PC-9 (cell line): Measurements from ENCODE around the gene EIF4ENIF1. TPM values are rescaled to one million over a fixed set of nuclear protein-coding genes. Genes with fewer than 3 reads are reported as not detected.

Experiments
- BruUV-seq: library from RNA; stranded (reverse); fragments of 400-500 nt; replicated peaks from 2 replicates; lab custom pipeline; 2021; lab: Mats Ljungman, UMichigan
- CTCF ChIA-PET: fragments of 300-600 bp; sonication (Branson Sonifier 250); formaldehyde crosslinking; loops from one replicate; lab custom pipeline; 2022; ENCODE audit warnings: antibody characterized with exemption; lab: Charles Lee
- POLR2A ChIA-PET: fragments of 300-600 bp; sonication (Branson Sonifier 250); formaldehyde crosslinking; loops from one replicate; lab custom pipeline; 2022; ENCODE audit warnings: antibody characterized with exemption; ENCODE audit not compliant: unreplicated experiment; lab: Charles Lee
- DNase-seq, 2 experiments: peaks; one replicate each; pipeline versions ENCODE4 v3.0.0 to v3.0.0-alpha.2; 2015 to 2022; ENCODE audit warnings: mixed read lengths in 1 of 2
- H2AFZ ChIP-seq: fragments of 200-600 bp; sonication (generic); 2 replicates; pipeline ENCODE4 v1.8.1; 2017; ENCODE audit warnings: antibody characterized with exemption
- H3F3A ChIP-seq: fragments of 200-600 bp; sonication (generic); 2 replicates; pipeline ENCODE4 v1.8.1; 2017; ENCODE audit warnings: antibody characterized with exemption, mild to moderate bottlenecking, low read depth; ENCODE audit not compliant: insufficient read depth
- H3K27ac ChIP-seq: fragments of 200-600 bp; sonication (generic); 2 replicates; pipeline ENCODE4 v1.6.1; 2016; ENCODE audit warnings: mixed run types
- H3K27me3 ChIP-seq: fragments of 200-600 bp; sonication (generic); 2 replicates; pipeline ENCODE4 v1.6.1; 2016; ENCODE audit warnings: low read depth, mixed run types; ENCODE audit not compliant: insufficient read depth
- H3K36me3 ChIP-seq: fragments of 200-600 bp; sonication (generic); 2 replicates; pipeline ENCODE4 v1.6.1; 2016; ENCODE audit warnings: low read depth, mixed run types
- H3K4me1 ChIP-seq: fragments of 200-600 bp; sonication (generic); replicated peaks from 2 replicates; pipeline ENCODE4 v1.6.1; 2016; ENCODE audit warnings: mixed run types; ENCODE audit not compliant: insufficient read depth
- H3K4me2 ChIP-seq: fragments of 200-600 bp; sonication (generic); 2 replicates; pipeline ENCODE4 v1.6.1; 2017; ENCODE audit warnings: mixed run types
- H3K4me3 ChIP-seq: fragments of 200-600 bp; sonication (generic); 2 replicates; pipeline ENCODE4 v1.6.1; 2016; ENCODE audit warnings: mixed run types
- H3K79me2 ChIP-seq: fragments of 200-600 bp; sonication (generic); 2 replicates; pipeline ENCODE4 v1.6.1; 2017; ENCODE audit warnings: low read depth, mixed run types
- H3K9me2 ChIP-seq: fragments of 200-600 bp; sonication (generic); 2 replicates; pipeline ENCODE4 v1.8.1; 2017; ENCODE audit warnings: mild to moderate bottlenecking; ENCODE audit not compliant: insufficient read depth
- H3K9me3 ChIP-seq: fragments of 200-600 bp; sonication (generic); 2 replicates; pipeline ENCODE4 v1.8.1; 2016; ENCODE audit warnings: low read depth; ENCODE audit not compliant: insufficient read depth
- H4K20me1 ChIP-seq: fragments of 200-600 bp; sonication (generic); 2 replicates; pipeline ENCODE4 v1.8.1; 2017; ENCODE audit not compliant: insufficient read depth
- CTCF ChIP-seq: fragments of 200-600 bp; sonication (generic); conservative IDR thresholded peaks from 2 replicates; pipeline ENCODE4 v1.6.1; 2017; ENCODE audit warnings: mixed run types, antibody characterized with exemption, mild to moderate bottlenecking, moderate library complexity
- EZH2 ChIP-seq: fragments of 200-600 bp; sonication (generic); IDR thresholded peaks from 2 replicates; pipeline ENCODE4 v1.8.0; 2017; ENCODE audit warnings: antibody characterized with exemption, low read depth
- intact Hi-C: fragments of 100-400 bp; cut with micrococcal nuclease; formaldehyde crosslinking; loops from one replicate; pipeline ENCODE4 v1.10.0; 2022; ENCODE audit not compliant: unreplicated experiment
- total RNA-seq: library from RNA; stranded (reverse); gene quantifications from 2 replicates; pipeline ENCODE4 v1.2.3, GENCODE V29; 2021

Gene EIF4ENIF1
- total RNA-seq, 1 experiment from 2014 or later, result 21.8 TPM

- CTCF ChIA-PET, result interaction anchor here (0.7 kb wide), 1 partner anchor 1118 kb away, joined by 11 read pairs; no protein-coding TSS in a partner anchor
- BruUV-seq, result no TSS peak
- TF ChIP-seq EZH2 (no peak), CTCF (no peak)
- POLR2A ChIA-PET, result no interaction called here
- peaks cover 25% of the 10 kb centered on the region; the same call in 1 of the 2 replicates for H3K36me3 ChIP-seq
- no peak overlapping the region for H2AFZ ChIP-seq
- H3K4me3 ChIP-seq, result no peak overlapping the region
- no peak overlapping the region for H3K4me2 ChIP-seq
- no peaks in the 10 kb centered on the region for H3K27me3 ChIP-seq
- H3K4me1 ChIP-seq, result no peaks in the 10 kb centered on the region
- no peak overlapping the region for H3K27ac ChIP-seq
- peaks cover 6% of the 10 kb centered on the region; the same call in 1 of the 2 replicates for H3F3A ChIP-seq
- no peak for DNase-seq
- intact Hi-C loops, result no loop called here
- no peaks in the 10 kb centered on the region for H3K79me2 ChIP-seq
- no peaks in the 10 kb centered on the region for H3K9me2 ChIP-seq
- H3K9me3 ChIP-seq, result no peaks in the 10 kb centered on the region
- no peaks in the 10 kb centered on the region for H4K20me1 ChIP-seq
Measured at GRCh38 chr22:31440681-31441080, 49.0 kb downstream of the EIF4ENIF1 start.

GRCh38 chr22:31439808-31440207 is 49.8 kb downstream of the EIF4ENIF1 start:
- no peak for TF ChIP-seq EZH2
- no peak for DNase-seq
- H3K4me1 ChIP-seq, result no peaks in the 10 kb centered on the region
- H2AFZ ChIP-seq, result no peak overlapping the region
- no peaks in the 10 kb centered on the region for H3K9me3 ChIP-seq
- no peak overlapping the region for H3K4me3 ChIP-seq
- CTCF ChIA-PET, result no interaction called here
- POLR2A ChIA-PET, result no interaction called here
- intact Hi-C loops, result no loop called here
- H3F3A ChIP-seq, result peaks cover 6% of the 10 kb centered on the region; the same call in 1 of the 2 replicates
- peaks cover 25% of the 10 kb centered on the region; the same call in 1 of the 2 replicates for H3K36me3 ChIP-seq
- no peaks in the 10 kb centered on the region for H3K9me2 ChIP-seq
- no peaks in the 10 kb centered on the region for H3K27me3 ChIP-seq
- BruUV-seq, result no TSS peak
- no peaks in the 10 kb centered on the region for H3K79me2 ChIP-seq
- H4K20me1 ChIP-seq, result no peaks in the 10 kb centered on the region; the same call in 1 of the 2 replicates
- H3K27ac ChIP-seq, result no peak overlapping the region
- no peak overlapping the region for H3K4me2 ChIP-seq

GRCh38 chr22:31436132-31436531 is 53.5 kb downstream of the EIF4ENIF1 start:
- Histone ChIP-seq H2AFZ (no peak overlapping the region), H3K9me2 (no peaks in the 10 kb centered on the region), H3K4me1 (no peaks in the 10 kb centered on the region), H3F3A (peaks cover 6% of the 10 kb centered on the region; the same call in 1 of the 2 replicates), H3K27ac (no peak overlapping the region), H3K27me3 (no peaks in the 10 kb centered on the region), H3K4me3 (no peak overlapping the region), H3K79me2 (no peaks in the 10 kb centered on the region), H3K9me3 (no peaks in the 10 kb centered on the region), H4K20me1 (no peaks in the 10 kb centered on the region; the same call in 1 of the 2 replicates), H3K4me2 (no peak overlapping the region), H3K36me3 (peaks cover 35% of the 10 kb centered on the region)
- intact Hi-C loops, result no loop called here
- TF ChIP-seq EZH2, result no peak
- TF ChIP-seq CTCF, result no peak
- POLR2A ChIA-PET, result no interaction called here
- CTCF ChIA-PET, result no interaction called here
- DNase-seq, result no peak
- no TSS peak for BruUV-seq

GRCh38 chr22:31431950-31432349 is 57.7 kb downstream of the EIF4ENIF1 start:
- H3K27ac ChIP-seq, result no peak overlapping the region
- H3K4me1 ChIP-seq, result no peaks in the 10 kb centered on the region
- H3K9me2 ChIP-seq, result no peaks in the 10 kb centered on the region
- no peaks in the 10 kb centered on the region for H3K9me3 ChIP-seq
- ChIA-PET POLR2A (no interaction called here), CTCF (interaction anchor here (0.7 kb wide), 1 partner anchor 10 kb away, joined by 3 read pairs; no protein-coding TSS in a partner anchor)
- H3K36me3 ChIP-seq, result peaks cover 51% of the 10 kb centered on the region
- H3K27me3 ChIP-seq, result no peaks in the 10 kb centered on the region
- DNase-seq, result no peak
- H3K79me2 ChIP-seq, result no peaks in the 10 kb centered on the region
- no peak for TF ChIP-seq CTCF
- TF ChIP-seq EZH2, result no peak
- no TSS peak for BruUV-seq
- intact Hi-C loops, result no loop called here
- H2AFZ ChIP-seq, result no peak overlapping the region
- H4K20me1 ChIP-seq, result peaks cover 4% of the 10 kb centered on the region; the same call in 1 of the 2 replicates
- no peak overlapping the region for H3K4me2 ChIP-seq
- peaks cover 3% of the 10 kb centered on the region; the same call in 1 of the 2 replicates for H3F3A ChIP-seq
- H3K4me3 ChIP-seq, result no peak overlapping the region
